ENCODE measurements around the gene IRF1.

IRF1 gene

DNA sequence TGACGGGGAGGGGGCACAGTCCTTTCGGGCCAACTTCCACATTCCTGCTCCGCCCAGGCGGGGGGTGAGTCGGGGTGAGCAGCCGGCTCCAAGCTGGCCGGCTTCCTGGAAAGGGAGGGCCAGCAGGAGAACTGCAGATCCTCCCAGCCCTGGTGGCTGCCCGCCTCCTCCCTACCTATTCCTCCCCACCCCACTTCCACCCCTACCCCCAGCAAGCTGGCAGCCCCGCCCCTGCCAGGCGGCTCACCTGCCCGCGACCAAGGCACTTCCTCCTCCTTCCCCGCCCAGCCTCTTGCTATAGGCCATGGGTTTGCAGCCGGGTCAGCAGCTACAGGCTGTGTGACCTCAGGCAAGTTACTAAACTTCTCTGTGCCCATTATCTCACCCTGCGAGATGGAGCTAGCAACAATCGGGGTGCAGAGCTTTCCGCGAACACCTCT is 5.6 kb upstream of the IRF1 start:
- DNase-seq (ENCODE audit: low read depth), result no peak
- H3K4me3 ChIP-seq (ENCODE audit: low read depth, low read length), result peak overlapping the region; percentile 9
- TF ChIP-seq, protein P1, sequence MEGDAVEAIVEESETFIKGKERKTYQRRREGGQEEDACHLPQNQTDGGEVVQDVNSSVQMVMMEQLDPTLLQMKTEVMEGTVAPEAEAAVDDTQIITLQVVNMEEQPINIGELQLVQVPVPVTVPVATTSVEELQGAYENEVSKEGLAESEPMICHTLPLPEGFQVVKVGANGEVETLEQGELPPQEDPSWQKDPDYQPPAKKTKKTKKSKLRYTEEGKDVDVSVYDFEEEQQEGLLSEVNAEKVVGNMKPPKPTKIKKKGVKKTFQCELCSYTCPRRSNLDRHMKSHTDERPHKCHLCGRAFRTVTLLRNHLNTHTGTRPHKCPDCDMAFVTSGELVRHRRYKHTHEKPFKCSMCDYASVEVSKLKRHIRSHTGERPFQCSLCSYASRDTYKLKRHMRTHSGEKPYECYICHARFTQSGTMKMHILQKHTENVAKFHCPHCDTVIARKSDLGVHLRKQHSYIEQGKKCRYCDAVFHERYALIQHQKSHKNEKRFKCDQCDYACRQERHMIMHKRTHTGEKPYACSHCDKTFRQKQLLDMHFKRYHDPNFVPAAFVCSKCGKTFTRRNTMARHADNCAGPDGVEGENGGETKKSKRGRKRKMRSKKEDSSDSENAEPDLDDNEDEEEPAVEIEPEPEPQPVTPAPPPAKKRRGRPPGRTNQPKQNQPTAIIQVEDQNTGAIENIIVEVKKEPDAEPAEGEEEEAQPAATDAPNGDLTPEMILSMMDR (IDR thresholded peaks at IDR 0.05; ENCODE audit: control insufficient read depth, extremely low read depth, insufficient read depth), result no peak

DNA sequence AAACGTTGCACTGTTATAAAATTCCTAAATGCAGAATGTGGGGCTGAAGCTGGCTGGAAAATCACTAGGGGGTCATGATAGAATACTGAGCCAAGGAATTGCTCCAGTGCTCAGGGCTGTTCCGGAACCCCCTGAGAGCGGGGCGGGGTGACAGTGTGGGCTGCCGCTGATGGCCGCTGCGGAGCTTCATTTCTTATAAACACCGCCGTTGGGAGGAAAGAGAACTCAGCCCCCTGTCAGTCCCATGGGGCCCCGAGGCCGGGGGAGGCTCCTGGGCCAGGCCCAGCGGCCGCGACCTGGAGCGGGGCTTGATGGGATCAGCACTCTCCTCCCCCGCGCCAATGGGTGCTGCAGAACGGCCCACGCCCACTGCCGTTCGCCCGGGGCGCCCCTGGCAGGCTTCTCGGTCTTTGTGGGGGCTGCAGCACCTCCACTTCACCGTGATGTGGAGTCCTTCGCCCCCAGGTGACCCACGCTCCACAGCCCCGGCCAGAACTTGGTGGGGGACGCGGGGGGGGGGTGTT is 5.2 kb upstream of the IRF1 start:
- DNase-seq (ENCODE audit: low read depth), result no peak
- no peak overlapping the region for H3K4me3 ChIP-seq (ENCODE audit: low read depth, low read length)
- TF ChIP-seq, protein P1 (IDR thresholded peaks at IDR 0.05; ENCODE audit: control insufficient read depth, extremely low read depth, insufficient read depth), result no peak

DNA sequence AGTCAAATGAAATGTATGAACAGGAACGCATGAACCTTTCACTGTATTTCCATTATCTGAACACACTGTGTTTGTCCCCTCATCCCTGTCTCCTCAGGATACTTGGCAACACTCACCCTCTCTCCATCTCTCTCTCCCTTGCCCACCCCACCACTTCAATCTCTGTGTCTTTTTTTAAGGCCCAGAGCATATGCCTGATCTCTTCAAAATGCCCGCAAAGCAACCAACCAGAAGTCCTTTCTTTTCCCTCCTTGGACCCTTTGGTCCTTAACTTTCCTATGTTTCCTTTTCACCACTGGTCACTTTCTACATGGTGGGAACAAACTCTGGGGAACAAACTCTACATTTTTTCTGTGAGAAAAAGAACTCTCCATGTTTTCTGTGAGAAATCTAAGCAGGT is 3.2 kb upstream of the IRF1 start:
- TF ChIP-seq, protein P1 (IDR thresholded peaks at IDR 0.05; ENCODE audit: control insufficient read depth, extremely low read depth, insufficient read depth), result no peak
- DNase-seq (ENCODE audit: low read depth), result no peak
- H3K4me3 ChIP-seq (ENCODE audit: low read depth, low read length), result no peak overlapping the region

DNA sequence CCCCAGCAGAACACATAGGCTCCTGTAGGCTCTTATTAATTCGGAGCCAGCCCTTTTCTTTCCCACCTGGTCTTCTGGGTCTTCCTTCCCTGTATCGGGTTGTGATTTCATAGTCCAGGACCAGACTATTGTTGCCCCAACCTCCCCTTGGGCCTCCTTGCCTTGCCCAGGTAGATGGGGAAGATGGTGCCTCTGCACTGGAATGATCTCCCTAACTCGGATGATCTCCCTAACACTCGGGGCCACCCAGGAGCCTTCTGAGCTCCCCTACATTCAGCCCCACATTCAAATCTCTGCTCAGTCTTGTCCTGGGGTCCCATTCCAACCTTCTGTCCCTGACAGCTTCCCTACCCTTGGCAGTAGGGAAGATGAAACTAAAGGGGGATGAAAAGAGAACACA is 2.7 kb upstream of the IRF1 start:
- no peak overlapping the region for H3K4me3 ChIP-seq (ENCODE audit: low read depth, low read length)
- TF ChIP-seq, protein P1 (IDR thresholded peaks at IDR 0.05; ENCODE audit: control insufficient read depth, extremely low read depth, insufficient read depth), result no peak
- no peak for DNase-seq (ENCODE audit: low read depth)

DNA sequence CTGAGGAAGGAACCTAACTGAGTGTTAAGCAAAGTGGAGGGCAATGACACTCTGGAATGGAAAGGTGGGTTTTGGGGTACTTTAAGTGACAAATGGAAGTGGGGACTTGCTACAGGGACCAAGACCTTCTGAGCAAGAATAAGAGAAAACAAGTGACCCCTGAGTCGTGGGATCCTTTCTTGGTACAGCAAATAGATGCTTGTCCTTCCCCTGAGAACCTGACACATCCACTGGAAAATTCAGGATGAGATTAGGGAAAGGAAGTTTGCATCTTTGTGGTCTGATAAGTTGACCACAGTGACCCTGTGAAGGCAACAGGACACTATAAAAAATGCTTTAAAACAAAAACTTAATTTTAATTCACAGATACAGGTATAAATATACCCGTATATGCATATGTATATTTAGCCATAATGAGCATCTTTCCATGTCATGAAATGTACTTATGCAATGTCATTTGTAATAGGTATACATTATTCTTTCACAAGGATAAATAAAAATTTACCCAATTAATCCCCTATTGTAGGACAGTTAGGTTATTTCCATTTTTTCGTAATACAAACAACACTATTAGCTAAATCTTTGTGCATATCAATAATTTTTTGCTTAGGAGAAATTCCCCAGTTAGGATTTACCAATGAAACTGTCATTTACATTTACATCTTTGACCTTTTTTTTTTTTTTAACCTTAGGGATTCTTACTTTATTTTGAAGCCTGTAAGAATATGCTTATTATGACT is 2.0 kb upstream of the IRF1 start:
- TF ChIP-seq, protein P1 (IDR thresholded peaks at IDR 0.05; ENCODE audit: control insufficient read depth, extremely low read depth, insufficient read depth), result no peak
- H3K4me3 ChIP-seq (ENCODE audit: low read depth, low read length), result no peak overlapping the region
- DNase-seq (ENCODE audit: low read depth), result no peak

DNA sequence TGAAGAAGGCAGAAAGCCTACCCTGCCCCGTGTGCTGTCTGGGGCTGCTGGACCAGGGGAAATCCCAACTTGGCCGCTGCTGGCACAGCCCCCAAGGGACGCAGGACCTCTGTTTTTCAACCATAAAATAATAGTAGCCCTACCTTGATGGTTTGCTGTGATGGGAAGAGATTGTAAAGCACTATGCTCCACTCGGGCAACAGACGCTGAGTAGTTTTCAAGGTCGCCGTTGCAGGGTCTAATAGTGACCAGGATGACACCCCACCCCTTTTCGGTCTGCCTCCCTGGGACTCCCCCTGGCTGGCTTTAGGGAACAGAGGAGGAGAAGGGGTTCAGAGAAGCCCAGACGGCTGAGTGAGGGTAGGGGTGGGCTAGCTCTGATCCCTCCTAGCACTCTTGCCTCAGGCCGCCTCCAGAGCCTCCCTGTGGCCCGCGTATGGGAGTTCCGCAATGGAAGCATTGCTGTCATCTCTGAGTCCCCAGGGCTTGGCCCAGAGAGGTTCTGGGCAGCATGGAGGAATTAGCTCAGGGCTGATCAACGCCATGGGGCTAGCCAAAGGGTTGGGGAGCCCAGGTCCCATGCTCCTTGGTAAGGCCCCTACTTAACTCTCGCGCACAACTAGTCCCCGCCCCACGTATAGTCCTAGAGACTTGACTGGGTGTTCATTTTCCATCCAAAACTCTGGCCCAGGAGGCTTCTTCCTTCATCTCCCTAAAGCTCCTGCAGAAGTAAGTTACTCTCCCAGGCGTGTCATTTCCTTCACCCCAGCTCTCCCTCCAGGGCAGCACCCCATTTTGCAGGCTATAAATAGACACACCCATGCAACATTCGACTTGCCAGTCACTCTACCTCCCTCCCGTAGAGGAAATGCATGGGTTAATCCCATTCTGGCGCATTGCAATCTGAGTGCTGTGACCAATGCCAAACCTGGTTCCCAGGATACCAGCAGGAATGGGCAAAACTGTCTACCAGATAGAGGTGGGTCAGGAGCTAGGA is 1.1 kb upstream of the IRF1 start:
- no peak for DNase-seq (ENCODE audit: low read depth)
- TF ChIP-seq, protein P1 (IDR thresholded peaks at IDR 0.05; ENCODE audit: control insufficient read depth, extremely low read depth, insufficient read depth), result no peak

More for the DNA sequence above, 1.1 kb upstream of the IRF1 start:
- H3K4me3 ChIP-seq (ENCODE audit: low read depth, low read length), result peak overlapping the region; percentile 59

All from LNCaP clone FGC (cell line).